ENCODE data around the gene MMP1. TPM values are rescaled to one million over a fixed set of nuclear protein-coding genes. Genes with fewer than 3 reads are reported as not detected.
A peak's percentile ranks its signal among the peaks of the same experiment; 100 is the strongest.

Gene MMP1
- total RNA-seq, 1 experiment from 2014 or later: 0.03 TPM

- Histone ChIP-seq H3K4me3 (ENCODE audit: insufficient read depth, low read depth, low read length) (no peak overlapping the region), H3K36me3 (replicated peaks; ENCODE audit: control insufficient read depth, insufficient read depth, low read length) (no peaks in the 10 kb centered on the region), H3K27me3 (ENCODE audit: control insufficient read depth, insufficient read depth, low read length) (no peaks in the 10 kb centered on the region)
- DNase-seq: no peak
Measured at GRCh38 chr11:102829316-102830000, 31.5 kb upstream of the MMP1 start.

DNA sequence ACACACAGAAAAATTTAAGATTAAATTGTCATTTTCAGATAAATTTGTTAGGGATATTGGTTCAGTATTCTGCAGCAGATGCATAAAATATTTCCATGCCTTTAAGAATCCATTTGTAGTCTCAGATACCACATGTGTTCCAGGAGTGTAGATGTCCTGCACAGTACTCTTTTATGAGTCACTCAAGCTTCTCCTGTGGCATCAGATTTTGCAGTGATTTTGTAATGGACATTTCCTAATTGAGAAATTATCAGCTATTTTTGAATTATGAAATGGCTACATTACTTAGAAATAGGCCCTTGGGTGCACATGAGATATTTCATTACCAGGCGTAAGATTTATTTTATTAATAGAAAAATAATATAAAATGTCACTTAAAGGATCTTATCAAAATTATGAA, 26.6 kb upstream of the MMP1 start:
- H3K36me3 ChIP-seq (replicated peaks; ENCODE audit: control insufficient read depth, insufficient read depth, low read length): no peaks in the 10 kb centered on the region
- no peaks in the 10 kb centered on the region for H3K27me3 ChIP-seq (ENCODE audit: control insufficient read depth, insufficient read depth, low read length)
- DNase-seq: no peak
- H3K4me3 ChIP-seq (ENCODE audit: insufficient read depth, low read depth, low read length): no peak overlapping the region

- no peaks in the 10 kb centered on the region for H3K27me3 ChIP-seq (ENCODE audit: control insufficient read depth, insufficient read depth, low read length)
- no peak overlapping the region for H3K4me3 ChIP-seq (ENCODE audit: insufficient read depth, low read depth, low read length)
- no peak for DNase-seq
- H3K36me3 ChIP-seq (replicated peaks; ENCODE audit: control insufficient read depth, insufficient read depth, low read length): no peaks in the 10 kb centered on the region
Measured at GRCh38 chr11:102819491-102819890, 21.5 kb upstream of the MMP1 start.

DNA sequence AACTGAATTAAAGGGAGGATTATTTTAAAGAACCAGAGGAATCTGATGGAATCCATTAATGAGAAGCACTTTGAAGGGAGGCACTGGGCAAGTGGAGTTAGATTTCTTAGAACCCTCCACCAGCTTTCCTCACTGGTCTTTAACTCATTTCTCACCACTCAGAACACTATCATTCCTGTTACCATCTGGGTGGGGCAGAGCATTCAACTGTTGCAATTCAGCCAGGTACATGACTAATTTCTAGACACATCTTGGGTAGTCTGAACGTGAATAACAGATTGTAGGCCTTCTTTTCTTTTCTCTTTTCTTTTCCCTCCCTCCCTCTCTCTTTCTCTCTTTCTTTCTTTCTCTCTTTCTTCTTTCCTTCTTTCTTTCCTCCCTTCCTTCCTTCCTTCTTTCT, 15.5 kb upstream of the MMP1 start:
- no peak for DNase-seq
- Histone ChIP-seq H3K36me3 (replicated peaks; ENCODE audit: control insufficient read depth, insufficient read depth, low read length) (no peaks in the 10 kb centered on the region), H3K4me3 (ENCODE audit: insufficient read depth, low read depth, low read length) (no peak overlapping the region)

DNA sequence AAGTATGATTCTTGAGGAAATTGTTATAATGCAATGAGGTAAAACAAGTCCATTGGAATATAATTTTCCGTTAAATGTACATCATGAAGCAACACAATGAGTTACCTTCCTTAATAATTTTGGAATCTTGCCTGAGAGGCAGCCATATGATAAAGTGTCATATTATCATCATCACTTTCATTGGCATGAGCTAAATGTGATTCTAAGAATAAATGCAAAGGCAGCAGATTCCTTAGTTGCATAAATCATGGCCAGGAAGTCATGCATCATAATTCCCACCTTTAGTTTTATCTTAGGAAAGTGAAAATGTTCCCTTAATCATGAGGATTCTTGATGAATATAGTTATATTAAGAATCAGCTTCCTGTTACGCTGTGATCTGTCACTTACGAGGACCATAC, 14.2 kb upstream of the MMP1 start:
- DNase-seq: no peak
- no peaks in the 10 kb centered on the region for H3K27me3 ChIP-seq (ENCODE audit: control insufficient read depth, insufficient read depth, low read length)
- no peak overlapping the region for H3K4me3 ChIP-seq (ENCODE audit: insufficient read depth, low read depth, low read length)
- no peaks in the 10 kb centered on the region for H3K36me3 ChIP-seq (replicated peaks; ENCODE audit: control insufficient read depth, insufficient read depth, low read length)

More for the DNA sequence above, 15.5 kb upstream of the MMP1 start:
- no peaks in the 10 kb centered on the region for H3K27me3 ChIP-seq (ENCODE audit: control insufficient read depth, insufficient read depth, low read length)

GRCh38 chr11:102810950-102811660, 13.1 kb upstream of the MMP1 start:
- DNase-seq: peak; percentile 31
- no peak overlapping the region for H3K4me3 ChIP-seq (ENCODE audit: insufficient read depth, low read depth, low read length)
- no peaks in the 10 kb centered on the region for H3K36me3 ChIP-seq (replicated peaks; ENCODE audit: control insufficient read depth, insufficient read depth, low read length)
- H3K27me3 ChIP-seq (ENCODE audit: control insufficient read depth, insufficient read depth, low read length): no peaks in the 10 kb centered on the region

DNA sequence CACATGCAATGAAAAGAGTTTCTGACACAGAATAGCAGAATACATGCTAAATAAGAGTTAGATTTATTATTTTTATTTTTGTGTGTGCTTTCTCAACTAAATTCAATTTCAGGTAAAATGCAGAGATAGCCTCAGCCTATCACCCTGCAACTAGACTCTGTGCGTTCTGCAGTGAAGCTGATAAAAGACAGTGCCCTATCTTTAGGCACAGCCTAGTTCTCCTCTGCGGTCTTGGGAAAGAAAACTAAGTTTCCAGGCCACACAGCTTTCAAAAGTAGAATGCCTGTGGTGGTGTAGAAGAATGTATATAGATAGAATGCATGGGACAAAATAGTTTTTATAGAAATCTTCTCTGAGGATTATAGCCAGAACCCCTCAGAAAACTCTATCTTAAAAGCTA, 12.0 kb upstream of the MMP1 start:
- no peak overlapping the region for H3K4me3 ChIP-seq (ENCODE audit: insufficient read depth, low read depth, low read length)
- DNase-seq: no peak
- no peaks in the 10 kb centered on the region for H3K36me3 ChIP-seq (replicated peaks; ENCODE audit: control insufficient read depth, insufficient read depth, low read length)
- no peaks in the 10 kb centered on the region for H3K27me3 ChIP-seq (ENCODE audit: control insufficient read depth, insufficient read depth, low read length)

GRCh38 chr11:102807921-102808320, 10.0 kb upstream of the MMP1 start:
- peak; percentile 44 for DNase-seq
- Histone ChIP-seq H3K36me3 (replicated peaks; ENCODE audit: control insufficient read depth, insufficient read depth, low read length) (no peaks in the 10 kb centered on the region), H3K27me3 (ENCODE audit: control insufficient read depth, insufficient read depth, low read length) (no peaks in the 10 kb centered on the region), H3K4me3 (ENCODE audit: insufficient read depth, low read depth, low read length) (0 out of 2 replicates have a peak overlapping the region, but pooled peaks have one; percentile 13)

- Histone ChIP-seq H3K36me3 (replicated peaks; ENCODE audit: control insufficient read depth, insufficient read depth, low read length) (no peaks in the 10 kb centered on the region), H3K27me3 (ENCODE audit: control insufficient read depth, insufficient read depth, low read length) (no peaks in the 10 kb centered on the region), H3K4me3 (ENCODE audit: insufficient read depth, low read depth, low read length) (no peak overlapping the region)
- no peak for DNase-seq
Measured at GRCh38 chr11:102806296-102806695, 8.3 kb upstream of the MMP1 start.

GRCh38 chr11:102802341-102802740, 4.4 kb upstream of the MMP1 start:
- DNase-seq: no peak
- Histone ChIP-seq H3K36me3 (replicated peaks; ENCODE audit: control insufficient read depth, insufficient read depth, low read length) (no peaks in the 10 kb centered on the region), H3K27me3 (ENCODE audit: control insufficient read depth, insufficient read depth, low read length) (no peaks in the 10 kb centered on the region), H3K4me3 (ENCODE audit: insufficient read depth, low read depth, low read length) (no peak overlapping the region)

DNA sequence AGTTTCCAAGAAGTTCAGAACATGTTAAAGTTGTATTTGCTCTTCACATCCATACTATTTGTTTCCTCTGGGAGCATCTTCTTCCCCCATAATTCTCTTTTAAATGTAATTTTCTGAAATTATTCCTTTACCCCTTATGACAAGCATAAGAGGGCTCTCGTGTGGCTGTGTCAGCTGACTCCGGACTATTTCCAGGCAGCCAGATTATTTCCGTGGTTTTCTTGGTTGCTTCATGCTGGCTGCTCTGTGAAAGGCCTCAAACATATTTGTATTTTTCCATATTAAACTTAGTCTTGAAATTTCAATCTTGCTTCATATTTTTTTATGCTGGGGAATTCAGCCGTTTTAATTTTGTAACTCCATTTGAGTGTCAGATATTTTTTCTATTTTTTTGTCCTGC, 2.8 kb upstream of the MMP1 start:
- Histone ChIP-seq H3K27me3 (ENCODE audit: control insufficient read depth, insufficient read depth, low read length) (no peaks in the 10 kb centered on the region), H3K4me3 (ENCODE audit: insufficient read depth, low read depth, low read length) (no peak overlapping the region), H3K36me3 (replicated peaks; ENCODE audit: control insufficient read depth, insufficient read depth, low read length) (no peaks in the 10 kb centered on the region)
- no peak for DNase-seq

DNA sequence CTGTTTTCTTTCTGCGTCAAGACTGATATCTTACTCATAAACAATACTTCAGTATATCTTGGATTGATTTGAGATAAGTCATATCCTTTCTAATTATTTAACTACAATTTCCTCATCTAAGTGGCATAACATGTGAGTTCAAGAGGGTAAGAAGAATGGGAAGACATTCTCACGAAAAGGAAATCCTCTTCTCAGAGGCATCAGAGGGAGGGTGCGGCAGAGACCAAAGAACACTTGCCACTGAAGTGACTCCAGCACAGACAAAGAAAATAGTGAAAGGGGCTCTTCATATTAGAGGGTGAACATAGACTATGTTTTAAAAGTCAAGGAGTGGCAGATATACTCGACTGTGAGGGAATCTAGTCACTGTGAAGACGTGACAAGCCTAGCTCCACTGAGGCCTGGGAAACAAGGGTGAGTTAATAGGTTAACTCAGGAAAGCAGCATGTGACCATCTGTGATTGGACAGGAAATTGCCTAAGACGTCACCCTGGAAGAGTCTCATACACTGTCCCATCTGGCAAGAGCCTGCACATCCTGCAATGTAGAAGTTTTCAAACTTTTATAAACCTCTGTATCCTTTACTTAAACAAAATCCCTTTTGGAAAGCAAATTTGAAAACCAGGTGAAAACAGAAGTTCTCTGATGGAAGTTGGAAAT, 1.9 kb upstream of the MMP1 start:
- no peak for DNase-seq
- H3K36me3 ChIP-seq (replicated peaks; ENCODE audit: control insufficient read depth, insufficient read depth, low read length): no peaks in the 10 kb centered on the region
- H3K4me3 ChIP-seq (ENCODE audit: insufficient read depth, low read depth, low read length): no peak overlapping the region
- H3K27me3 ChIP-seq (ENCODE audit: control insufficient read depth, insufficient read depth, low read length): no peaks in the 10 kb centered on the region

- peak; percentile 41 for DNase-seq
- no peak overlapping the region for H3K4me3 ChIP-seq (ENCODE audit: insufficient read depth, low read depth, low read length)
- no peaks in the 10 kb centered on the region for H3K36me3 ChIP-seq (replicated peaks; ENCODE audit: control insufficient read depth, insufficient read depth, low read length)
- H3K27me3 ChIP-seq (ENCODE audit: control insufficient read depth, insufficient read depth, low read length): no peaks in the 10 kb centered on the region
Measured at GRCh38 chr11:102794382-102794781, 3.6 kb downstream of the MMP1 start.

DNA sequence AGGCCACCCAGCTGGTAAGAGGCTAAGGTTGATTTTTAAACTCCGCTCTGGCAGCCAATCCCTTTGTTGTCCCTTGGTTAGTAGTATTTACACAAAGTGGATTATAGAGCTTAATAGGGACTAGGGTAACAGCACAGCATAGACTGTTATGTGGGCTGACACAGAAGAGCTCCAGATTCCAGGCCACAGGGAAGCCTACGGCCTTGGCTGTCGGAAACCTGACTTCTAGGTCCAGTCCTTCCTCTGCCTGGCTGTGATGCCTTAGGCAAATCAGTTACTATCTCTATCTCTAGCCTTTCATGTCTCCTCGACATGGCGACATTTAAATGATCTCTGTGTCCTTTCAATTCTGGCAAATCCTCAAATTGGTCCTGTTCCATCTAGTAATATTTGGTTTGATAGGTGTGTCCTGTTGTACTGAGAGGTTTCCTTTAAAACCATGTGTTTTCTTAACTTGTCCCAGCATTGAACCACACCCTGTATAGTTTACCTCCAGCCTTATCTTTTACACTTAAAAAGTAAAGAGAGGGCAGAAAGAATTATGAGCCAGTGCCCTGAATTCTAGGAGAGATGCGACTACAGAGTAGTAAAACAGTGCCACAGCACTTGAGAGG, 4.2 kb downstream of the MMP1 start:
- Histone ChIP-seq H3K36me3 (replicated peaks; ENCODE audit: control insufficient read depth, insufficient read depth, low read length) (no peaks in the 10 kb centered on the region), H3K4me3 (ENCODE audit: insufficient read depth, low read depth, low read length) (no peak overlapping the region), H3K27me3 (ENCODE audit: control insufficient read depth, insufficient read depth, low read length) (no peaks in the 10 kb centered on the region)
- DNase-seq: no peak

DNA sequence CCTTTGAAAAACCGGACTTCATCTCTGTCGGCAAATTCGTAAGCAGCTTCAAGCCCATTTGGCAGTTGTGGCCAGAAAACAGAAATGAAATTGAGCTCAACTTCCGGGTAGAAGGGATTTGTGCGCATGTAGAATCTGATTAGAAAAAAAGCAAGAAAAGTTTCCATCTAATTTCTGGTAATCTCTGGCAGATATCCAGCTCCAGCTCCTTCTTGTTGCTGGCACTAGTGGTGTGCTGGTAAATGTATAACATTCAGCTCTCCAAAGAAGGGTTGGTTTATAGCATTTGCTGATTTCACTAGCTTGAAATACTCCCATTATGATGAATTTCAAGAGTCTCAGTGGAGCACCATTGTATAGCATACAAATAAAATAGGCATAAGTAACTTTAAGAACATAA, 5.4 kb downstream of the MMP1 start:
- no peak overlapping the region for H3K4me3 ChIP-seq (ENCODE audit: insufficient read depth, low read depth, low read length)
- no peaks in the 10 kb centered on the region for H3K36me3 ChIP-seq (replicated peaks; ENCODE audit: control insufficient read depth, insufficient read depth, low read length)
- no peaks in the 10 kb centered on the region for H3K27me3 ChIP-seq (ENCODE audit: control insufficient read depth, insufficient read depth, low read length)
- no peak for DNase-seq

Data from H7 (cell line).